ENCODE measurements around the gene ABCD2. TPM values are rescaled to one million over a fixed set of nuclear protein-coding genes. Genes with fewer than 3 reads are reported as not detected.

Gene ABCD2
- total RNA-seq, 2 donors from 2014 or later: under 0.01 to 2.0 TPM

DNA sequence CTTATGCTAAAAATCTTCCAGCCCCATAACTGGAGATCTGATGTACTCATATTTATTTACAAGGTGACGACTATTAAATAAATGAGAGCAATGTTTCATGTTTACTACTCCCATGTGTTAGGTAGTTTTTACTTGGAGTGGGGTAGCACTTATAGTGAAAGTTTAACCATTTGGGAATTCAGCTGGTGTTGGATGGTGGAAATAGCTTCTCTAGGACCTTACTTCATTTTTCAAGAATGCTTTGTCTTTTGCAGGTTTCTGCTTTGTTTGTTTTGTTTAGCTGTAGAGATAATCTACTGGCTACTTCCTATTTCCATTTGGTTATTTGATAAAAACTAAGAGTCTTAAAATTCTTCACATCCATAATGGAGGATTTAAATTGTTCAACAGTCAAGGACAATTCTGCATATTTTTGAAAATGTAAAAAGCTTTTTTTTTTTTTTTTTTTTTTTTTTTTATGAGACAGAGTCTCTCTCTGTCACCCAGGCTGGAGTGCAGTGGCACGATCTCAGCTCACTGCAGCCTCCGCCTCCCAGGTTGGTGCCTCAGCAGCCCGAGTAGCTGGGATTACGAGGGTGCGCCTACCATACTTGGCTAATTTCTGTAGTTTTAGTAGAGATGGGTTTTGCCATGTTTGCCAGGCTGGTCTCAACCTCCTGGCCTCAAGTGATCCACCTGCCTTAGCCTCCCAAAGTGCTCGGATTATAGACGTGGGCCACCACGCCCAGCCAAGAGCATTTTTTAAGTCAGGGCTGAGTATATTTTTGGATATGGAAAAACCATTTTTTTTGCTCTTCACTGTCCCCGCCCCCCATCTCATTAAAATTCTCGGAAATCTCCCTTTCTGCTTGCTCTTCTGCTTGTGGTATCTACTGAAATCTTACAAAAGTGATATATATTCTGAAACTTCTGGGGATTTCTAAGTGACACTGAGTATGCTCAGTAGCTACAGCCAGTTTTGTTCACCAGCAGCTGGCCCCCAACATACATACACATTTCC lies 1.4 kb upstream of the ABCD2 start:
- 61 to 67% methylated on average over 11 of the region's 11 CpGs for WGBS, 2 donors
- no peaks in the 10 kb centered on the region for H3K27me3 ChIP-seq
- peak overlapping the region in 1 of 4 donors; percentile 33 for H3K27ac ChIP-seq
- H3K4me1 ChIP-seq: peaks cover 4% of the 10 kb centered on the region
- no peak for ATAC-seq
- H3K9me3 ChIP-seq: no peaks in the 10 kb centered on the region
- peak overlapping the region in 1 of 2 donors; percentile 21 for H3K4me3 ChIP-seq
- no peak for TF ChIP-seq POLR2A (IDR thresholded peaks at IDR 0.05)
- TF ChIP-seq, protein P1, sequence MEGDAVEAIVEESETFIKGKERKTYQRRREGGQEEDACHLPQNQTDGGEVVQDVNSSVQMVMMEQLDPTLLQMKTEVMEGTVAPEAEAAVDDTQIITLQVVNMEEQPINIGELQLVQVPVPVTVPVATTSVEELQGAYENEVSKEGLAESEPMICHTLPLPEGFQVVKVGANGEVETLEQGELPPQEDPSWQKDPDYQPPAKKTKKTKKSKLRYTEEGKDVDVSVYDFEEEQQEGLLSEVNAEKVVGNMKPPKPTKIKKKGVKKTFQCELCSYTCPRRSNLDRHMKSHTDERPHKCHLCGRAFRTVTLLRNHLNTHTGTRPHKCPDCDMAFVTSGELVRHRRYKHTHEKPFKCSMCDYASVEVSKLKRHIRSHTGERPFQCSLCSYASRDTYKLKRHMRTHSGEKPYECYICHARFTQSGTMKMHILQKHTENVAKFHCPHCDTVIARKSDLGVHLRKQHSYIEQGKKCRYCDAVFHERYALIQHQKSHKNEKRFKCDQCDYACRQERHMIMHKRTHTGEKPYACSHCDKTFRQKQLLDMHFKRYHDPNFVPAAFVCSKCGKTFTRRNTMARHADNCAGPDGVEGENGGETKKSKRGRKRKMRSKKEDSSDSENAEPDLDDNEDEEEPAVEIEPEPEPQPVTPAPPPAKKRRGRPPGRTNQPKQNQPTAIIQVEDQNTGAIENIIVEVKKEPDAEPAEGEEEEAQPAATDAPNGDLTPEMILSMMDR (IDR thresholded peaks at IDR 0.05): no peak
- no peaks in the 10 kb centered on the region for H3K36me3 ChIP-seq (replicated peaks in 1 of 2; ENCODE audit: insufficient read depth in 1 of 2, low read depth in 2 of 2)
- no peak for DNase-seq
- intact Hi-C loops (cut with DNase I): no loop called here

DNA sequence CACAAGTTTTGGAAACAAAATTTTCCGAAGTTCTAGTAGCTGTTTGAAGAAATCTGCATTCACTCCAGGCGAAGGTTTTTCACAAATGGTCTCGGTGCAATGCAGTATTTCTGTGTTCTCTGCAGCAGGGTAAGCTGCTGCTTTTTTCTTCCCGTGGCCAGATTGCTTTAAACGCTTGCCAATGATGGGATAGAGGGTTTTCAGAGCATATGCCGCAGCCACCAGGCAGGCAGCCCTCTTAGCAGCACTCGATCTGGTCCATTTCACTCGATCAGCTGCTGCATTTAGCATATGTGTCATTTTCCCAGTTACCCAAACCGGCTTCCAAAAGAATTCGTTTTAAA lies 315 bp downstream of the ABCD2 start:
- Histone ChIP-seq H3K27me3 (no peaks in the 10 kb centered on the region), H3K27ac (no peak overlapping the region), H3K4me1 (peaks cover 4% of the 10 kb centered on the region), H3K4me3 (no peak overlapping the region), H3K9me3 (no peaks in the 10 kb centered on the region), H3K36me3 (replicated peaks in 1 of 2; ENCODE audit: insufficient read depth in 1 of 2, low read depth in 2 of 2) (no peaks in the 10 kb centered on the region)
- intact Hi-C loops (cut with DNase I): no loop called here
- DNase-seq: peak in 1 of 4 donors; percentile 6
- ATAC-seq: no peak
- 22 to 23% methylated on average over 10 of the region's 10 CpGs for WGBS, 2 donors
- TF ChIP-seq POLR2A (IDR thresholded peaks at IDR 0.05): no peak
- TF ChIP-seq, protein P1 (IDR thresholded peaks at IDR 0.05): no peak

DNA sequence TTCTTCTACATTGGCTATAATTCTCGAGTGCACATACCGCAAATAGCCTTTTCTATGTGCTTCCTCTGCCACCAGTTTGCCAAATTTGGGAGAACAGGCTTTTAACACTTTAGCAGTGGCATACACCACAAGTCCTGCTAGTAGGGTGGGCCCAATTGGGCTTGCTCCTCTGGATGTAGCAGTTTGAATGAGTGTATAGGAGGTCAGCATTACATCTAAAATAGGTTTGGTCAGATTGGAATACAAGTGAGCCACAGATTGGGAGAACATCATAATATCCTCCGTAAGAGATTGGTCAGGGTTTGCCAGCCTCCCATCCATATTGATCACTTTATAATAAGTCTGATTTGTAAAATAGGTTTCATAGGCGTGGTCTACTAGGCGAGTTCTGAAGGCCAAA lies 902 bp downstream of the ABCD2 start:
- no peak overlapping the region for H3K4me3 ChIP-seq

DNA sequence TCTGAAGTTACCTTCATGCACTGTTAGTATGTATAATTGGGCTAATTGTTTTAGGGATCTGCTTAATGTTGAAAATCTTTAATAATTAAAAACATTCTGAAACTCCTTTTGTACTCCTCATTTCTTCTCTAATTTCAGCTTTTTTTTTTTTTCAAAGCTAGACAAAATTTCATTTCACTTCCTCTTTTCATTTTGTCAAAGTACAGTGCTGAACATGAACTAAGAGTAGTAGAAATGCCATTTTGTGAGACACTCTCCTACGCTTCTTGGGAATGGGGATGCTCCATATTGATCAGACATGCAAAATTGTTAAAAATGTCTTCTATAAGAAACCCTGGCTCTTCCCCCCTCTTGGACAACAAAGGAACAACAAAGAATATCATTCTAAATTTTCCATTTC lies 1.7 kb downstream of the ABCD2 start:
- H3K9me3 ChIP-seq: no peaks in the 10 kb centered on the region
- intact Hi-C loops (cut with DNase I): no loop called here
- no peak overlapping the region for H3K4me3 ChIP-seq
- H3K27ac ChIP-seq: no peak overlapping the region
- TF ChIP-seq, protein P1 (IDR thresholded peaks at IDR 0.05): no peak
- TF ChIP-seq POLR2A (IDR thresholded peaks at IDR 0.05): no peak
- H3K27me3 ChIP-seq: no peaks in the 10 kb centered on the region
- peaks cover 4% of the 10 kb centered on the region for H3K4me1 ChIP-seq
- DNase-seq (no peak), ATAC-seq (no peak)
- 75 to 86% methylated on average over 1 of the region's 1 CpG for WGBS, 2 donors
- H3K36me3 ChIP-seq (replicated peaks in 1 of 2; ENCODE audit: insufficient read depth in 1 of 2, low read depth in 2 of 2): no peaks in the 10 kb centered on the region

More for the DNA sequence above, 902 bp downstream of the ABCD2 start:
- no peak for DNase-seq
- Histone ChIP-seq H3K4me1 (peaks cover 4% of the 10 kb centered on the region), H3K27me3 (no peaks in the 10 kb centered on the region), H3K9me3 (no peaks in the 10 kb centered on the region), H3K27ac (no peak overlapping the region), H3K36me3 (replicated peaks in 1 of 2; ENCODE audit: insufficient read depth in 1 of 2, low read depth in 2 of 2) (no peaks in the 10 kb centered on the region)
- 74 to 83% methylated on average over 5 of the region's 5 CpGs for WGBS, 2 donors
- no peak for ATAC-seq
- TF ChIP-seq, protein P1 (IDR thresholded peaks at IDR 0.05): no peak
- no peak for TF ChIP-seq POLR2A (IDR thresholded peaks at IDR 0.05)
- intact Hi-C loops (cut with DNase I): no loop called here

Data from body of pancreas (tissue), 4 donors.